Gastrocnemius medialis (tissue), 4 donors: ENCODE data around the gene C1orf174.

Experiments
- POLR2A ChIP-seq, 2 donors: fragments of 450-650 bp; IDR thresholded peaks; one replicate each; pipeline ENCODE4 v1.6.1; 2017; ENCODE audit warnings: antibody characterized with exemption in 2 of 2, mild to moderate bottlenecking in 2 of 2, moderate library complexity in 2 of 2
- TF ChIP-seq, protein P1 (sequence below), 5 experiments: fragments of 450-650 bp in 3 of 5; fragments of 200-600 bp in 2 of 5; sonication (generic) in 2 of 5; IDR thresholded peaks in 4 of 5; conservative IDR thresholded peaks in 1 of 5; 1 replicate in 4 of 5; 2 replicates in 1 of 5; pipeline ENCODE4 v1.5.1; 2016 to 2019; ENCODE audit warnings: antibody characterized with exemption in 5 of 5, mild to moderate bottlenecking in 3 of 5, moderate library complexity in 3 of 5

DNA sequence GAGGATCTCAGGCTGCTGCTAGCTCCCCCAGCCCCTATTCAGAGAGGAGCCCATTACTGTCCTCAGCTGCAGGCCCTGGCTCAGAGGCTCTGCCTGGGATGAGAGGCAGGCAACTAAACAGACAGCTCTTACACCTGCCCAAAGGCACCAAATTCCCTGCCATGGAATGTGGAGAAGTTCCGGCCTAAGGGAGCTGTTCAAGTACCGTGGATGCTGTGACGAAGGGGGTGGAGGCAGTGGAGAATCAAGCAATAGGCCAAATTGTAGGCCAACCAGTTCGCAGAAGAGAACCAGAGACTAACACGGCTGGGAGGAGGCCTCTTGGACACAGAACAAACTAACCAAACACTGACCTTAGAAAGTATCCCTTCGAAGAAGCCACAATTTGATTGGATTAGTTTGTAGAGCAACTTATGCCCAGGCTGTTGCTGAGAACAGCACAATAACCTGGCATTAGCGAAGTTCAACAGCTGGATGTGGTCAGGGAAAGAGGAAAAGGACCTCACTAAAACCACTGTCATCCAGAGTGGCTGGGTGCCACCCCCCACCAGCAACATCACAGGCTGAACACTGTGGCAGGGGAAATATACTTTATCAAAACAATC is 3.6 kb downstream of the C1orf174 start:
- TF ChIP-seq, protein P1, sequence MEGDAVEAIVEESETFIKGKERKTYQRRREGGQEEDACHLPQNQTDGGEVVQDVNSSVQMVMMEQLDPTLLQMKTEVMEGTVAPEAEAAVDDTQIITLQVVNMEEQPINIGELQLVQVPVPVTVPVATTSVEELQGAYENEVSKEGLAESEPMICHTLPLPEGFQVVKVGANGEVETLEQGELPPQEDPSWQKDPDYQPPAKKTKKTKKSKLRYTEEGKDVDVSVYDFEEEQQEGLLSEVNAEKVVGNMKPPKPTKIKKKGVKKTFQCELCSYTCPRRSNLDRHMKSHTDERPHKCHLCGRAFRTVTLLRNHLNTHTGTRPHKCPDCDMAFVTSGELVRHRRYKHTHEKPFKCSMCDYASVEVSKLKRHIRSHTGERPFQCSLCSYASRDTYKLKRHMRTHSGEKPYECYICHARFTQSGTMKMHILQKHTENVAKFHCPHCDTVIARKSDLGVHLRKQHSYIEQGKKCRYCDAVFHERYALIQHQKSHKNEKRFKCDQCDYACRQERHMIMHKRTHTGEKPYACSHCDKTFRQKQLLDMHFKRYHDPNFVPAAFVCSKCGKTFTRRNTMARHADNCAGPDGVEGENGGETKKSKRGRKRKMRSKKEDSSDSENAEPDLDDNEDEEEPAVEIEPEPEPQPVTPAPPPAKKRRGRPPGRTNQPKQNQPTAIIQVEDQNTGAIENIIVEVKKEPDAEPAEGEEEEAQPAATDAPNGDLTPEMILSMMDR (IDR thresholded peaks at IDR 0.05 in 4 of 5, conservative IDR thresholded peaks at IDR 0.05 in 1 of 5): no peak
- TF ChIP-seq POLR2A (IDR thresholded peaks at IDR 0.05): no peak
